Keratinocyte (primary cell): ENCODE results near the gene NRDC.

Experiments
- CTCF ChIP-seq, 3 experiments: IDR thresholded peaks in 1 of 3; conservative IDR thresholded peaks in 1 of 3; optimal IDR thresholded peaks in 1 of 3; 2 replicates in 2 of 3; 3 replicates in 1 of 3; pipeline versions ENCODE3 to v1.5.1; 2011; ENCODE audit warnings: low read length in 3 of 3, mild to moderate bottlenecking in 3 of 3, moderate library complexity in 2 of 3, control low read depth in 1 of 3, inconsistent platforms in 1 of 3; ENCODE audit not compliant: insufficient read depth in 2 of 3; ENCODE audit errors: extremely low read depth in 1 of 3
- EZH2 ChIP-seq: IDR thresholded peaks from one replicate; pipeline ENCODE4 v1.6.1; 2012; ENCODE audit warnings: inconsistent platforms, mild to moderate bottlenecking, low read length, moderate library complexity

- TF ChIP-seq CTCF (optimal IDR thresholded peaks at IDR 0.05 in 1 of 3, IDR thresholded peaks at IDR 0.05 in 1 of 3, conservative IDR thresholded peaks at IDR 0.05 in 1 of 3; ENCODE audit: extremely low read depth in 1 of 3, insufficient read depth in 2 of 3, low read length in 3 of 3), result no peak
- TF ChIP-seq EZH2, result no peak
Observed at GRCh38 chr1:51906306-51907078, 28.0 kb upstream of the NRDC start.
